Metanephros (tissue), 2 donors: ENCODE measurements around the gene MARCHF10. TPM values are rescaled to one million over a fixed set of nuclear protein-coding genes. Genes with fewer than 3 reads are reported as not detected.

Experiments
- small RNA-seq: library from RNA; depleted of rRNA; stranded (forward); fragments of <200 nt; gene quantifications from one replicate; pipeline ENCODE3, GENCODE V24; 2014; ENCODE audit warnings: low replicate concordance
- total RNA-seq: library from RNA; depleted of rRNA; stranded (reverse); fragments of >200 nt; gene quantifications from one replicate; pipeline ENCODE4 v1.2.3, GENCODE V29; 2014

The MARCHF10 gene
- total RNA-seq: 0.41 TPM

DNA sequence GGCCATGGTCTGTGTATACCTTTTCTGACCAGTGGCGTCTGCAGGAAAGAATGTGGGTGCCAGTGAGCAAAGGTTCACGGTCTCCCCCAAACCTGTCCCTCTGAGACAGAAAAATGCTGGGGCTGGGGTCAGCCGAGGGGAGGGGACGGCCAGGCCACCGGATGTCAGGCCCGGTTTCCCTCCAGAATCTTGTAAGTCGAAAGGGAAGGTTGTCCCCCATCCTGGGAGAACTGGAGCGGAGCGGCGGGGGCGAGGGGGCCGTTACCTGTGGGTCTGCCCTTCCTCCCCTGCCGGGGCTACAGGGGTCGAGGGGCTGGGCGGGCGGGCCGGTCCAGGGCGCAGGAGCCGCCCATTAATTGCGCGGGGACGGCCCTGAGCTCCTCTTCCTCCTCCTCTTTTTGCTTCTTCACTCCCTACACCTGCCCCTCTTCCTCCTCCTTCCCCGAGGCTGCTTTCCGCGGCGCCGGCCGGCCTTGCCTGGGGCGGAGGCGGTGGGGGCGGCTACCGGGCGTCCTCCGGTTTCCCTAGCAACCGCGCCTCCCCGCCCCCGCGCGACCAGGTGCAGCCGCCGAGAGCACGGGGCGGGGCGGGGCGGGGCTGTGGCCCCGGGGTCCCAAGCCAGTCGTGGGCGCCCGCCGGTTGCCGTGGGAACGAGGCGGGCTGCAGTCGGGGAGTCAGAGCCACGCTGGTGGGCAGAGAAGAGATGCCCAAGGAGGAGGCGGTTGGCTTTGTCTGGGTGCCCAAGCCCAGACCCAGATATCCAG, at the start of gene MARCHF10:
Gene MARCHF10, minus strand, starts transcription at position 503 of the 764 bp plus-strand sequence. CDS start 6,579 bp downstream, outside the sequence.

Small RNAs within 50 kb of the gene (small RNA-seq; reads per million reads assigned to genes)
- not detected for gene RF00019
- not detected for gene RNU6-446P

Other genes starting within 250 kb of the MARCHF10 start
- 164 TPM for gene MRC2, start 180.6 kb downstream of the MARCHF10 start, total RNA-seq
- gene TANC2, start 157.9 kb upstream of the MARCHF10 start, total RNA-seq: 113 TPM